Left ventricle myocardium inferior (tissue), 1 donor: ENCODE data around the gene FCRLB. TPM values are rescaled to one million over a fixed set of nuclear protein-coding genes. Genes with fewer than 3 reads are reported as not detected.
"Not testable (repeated sequence)": the region's sequence is repeated elsewhere in the genome, so short reads cannot be mapped to it uniquely, and the experiment has no call there.

Source experiments
- DNase-seq: peaks from one replicate; pipeline ENCODE4 v3.0.0-alpha.2; 2020
- H3K27ac ChIP-seq: fragments of 200-600 bp; replicated peaks from 2 replicates; pipeline ENCODE4 v1.8.0; 2021
- H3K27me3 ChIP-seq: fragments of 200-600 bp; 2 replicates; pipeline ENCODE4 v1.8.0; 2021; ENCODE audit warnings: low read depth
- H3K36me3 ChIP-seq: fragments of 200-600 bp; 2 replicates; pipeline ENCODE4 v1.8.0; 2021
- H3K4me1 ChIP-seq: fragments of 200-600 bp; 2 replicates; pipeline ENCODE4 v1.8.0; 2021
- H3K4me3 ChIP-seq: fragments of 200-600 bp; 2 replicates; pipeline ENCODE4 v1.8.0; 2021; ENCODE audit warnings: mild to moderate bottlenecking, moderate library complexity
- H3K9me3 ChIP-seq: fragments of 200-600 bp; replicated peaks from 2 replicates; pipeline ENCODE4 v1.8.0; 2021
- CTCF ChIP-seq: fragments of 200-600 bp; IDR thresholded peaks from 2 replicates; pipeline ENCODE4 v1.8.0; 2021; ENCODE audit warnings: antibody characterized with exemption, mild to moderate bottlenecking, borderline replicate concordance
- intact Hi-C: fragments of 100-400 bp; cut with micrococcal nuclease; formaldehyde crosslinking; loops from one replicate; pipeline ENCODE4 v1.11.0; 2022
- long read RNA-seq: library from polyadenylated mRNA; unstranded; transcript quantifications from one replicate; pipeline ENCODE4 v2.0.0, GENCODE V29; 2021
- total RNA-seq: library from RNA; stranded (reverse); fragmentation: NEBNext Ultra II Directional; extraction: Animal tissue kit (Norgen Biotek cat#: 25700); gene quantifications from one replicate; pipeline ENCODE4 v1.2.1, GENCODE V29; 2021
- donor health status: DM: no; HTN: yes; CAD: no; lungs with severe emphysema.

Gene FCRLB
- 0.33 TPM for total RNA-seq
- long read RNA-seq, partial matches to known transcripts: 0 of 1 reads
- long read RNA-seq, other reads (novel, unspliced or antisense): 0 of 1 reads

- Histone ChIP-seq H3K9me3 (no peaks in the 10 kb centered on the region), H3K27me3 (peaks cover 38% of the 10 kb centered on the region), H3K4me3 (no peak within 1 kb of the TSS), H3K36me3 (no peaks in the 10 kb centered on the region), H3K4me1 (peaks cover 9% of the 10 kb centered on the region), H3K27ac (no peak within 1 kb of the TSS)
- DNase-seq: no peak
- intact Hi-C loops: no loop called here
- TF ChIP-seq CTCF: no peak
Observed at GRCh38 chr1:161720956-161721737, at the start of gene FCRLB. Gene FCRLB (plus strand): TSS chr1:161721544. CDS start chr1:161722673, 1,129 bp downstream.

- intact Hi-C loops, H3K36me3 ChIP-seq, H3K4me1 ChIP-seq, H3K9me3 ChIP-seq, H3K27ac ChIP-seq, H3K27me3 ChIP-seq, DNase-seq, H3K4me3 ChIP-seq: not testable (repeated sequence)
Observed at GRCh38 chr1:161673437-161673836, 47.9 kb upstream of the FCRLB start.

GRCh38 chr1:161674447-161674846 lies 46.9 kb upstream of the FCRLB start:
- H3K4me3 ChIP-seq, DNase-seq, H3K4me1 ChIP-seq, H3K36me3 ChIP-seq, H3K27me3 ChIP-seq, H3K27ac ChIP-seq, H3K9me3 ChIP-seq, intact Hi-C loops: not testable (repeated sequence)

- H3K36me3 ChIP-seq, H3K4me1 ChIP-seq, DNase-seq, H3K27me3 ChIP-seq, H3K4me3 ChIP-seq, H3K27ac ChIP-seq, intact Hi-C loops, H3K9me3 ChIP-seq: not testable (repeated sequence)
Observed at GRCh38 chr1:161674908-161675307, 46.4 kb upstream of the FCRLB start.

GRCh38 chr1:161676441-161676840 lies 44.9 kb upstream of the FCRLB start:
- Histone ChIP-seq H3K27ac (no peak overlapping the region), H3K9me3 (no peaks in the 10 kb centered on the region), H3K27me3 (peaks cover 10% of the 10 kb centered on the region), H3K4me3 (no peak overlapping the region), H3K4me1 (no peaks in the 10 kb centered on the region), H3K36me3 (no peaks in the 10 kb centered on the region)
- TF ChIP-seq CTCF: no peak
- intact Hi-C loops: no loop called here
- no peak for DNase-seq

- H3K4me3 ChIP-seq: no peak overlapping the region
- no peak for TF ChIP-seq CTCF
- H3K9me3 ChIP-seq: no peaks in the 10 kb centered on the region
- H3K36me3 ChIP-seq: no peaks in the 10 kb centered on the region
- H3K27me3 ChIP-seq: peaks cover 10% of the 10 kb centered on the region
- intact Hi-C loops: no loop called here
- H3K4me1 ChIP-seq: no peaks in the 10 kb centered on the region
- H3K27ac ChIP-seq: no peak overlapping the region
- DNase-seq: no peak
Observed at GRCh38 chr1:161676958-161677689, 44.2 kb upstream of the FCRLB start.

GRCh38 chr1:161678500-161678899 lies 42.8 kb upstream of the FCRLB start:
- H3K4me1 ChIP-seq: no peaks in the 10 kb centered on the region
- H3K27me3 ChIP-seq: peaks cover 10% of the 10 kb centered on the region
- no peak for TF ChIP-seq CTCF
- no peak overlapping the region for H3K4me3 ChIP-seq
- DNase-seq: no peak
- intact Hi-C loops: no loop called here
- H3K36me3 ChIP-seq: no peaks in the 10 kb centered on the region
- no peak overlapping the region for H3K27ac ChIP-seq
- H3K9me3 ChIP-seq: no peaks in the 10 kb centered on the region
